ENCODE measurements around the gene ANKS6. TPM values are rescaled to one million over a fixed set of nuclear protein-coding genes. Genes with fewer than 3 reads are reported as not detected.

Gene ANKS6
- total and polyA plus RNA-seq, 2 of the 4 experiments (the other 2 are of a cell fraction): 9.0 to 23.6 TPM

DNA sequence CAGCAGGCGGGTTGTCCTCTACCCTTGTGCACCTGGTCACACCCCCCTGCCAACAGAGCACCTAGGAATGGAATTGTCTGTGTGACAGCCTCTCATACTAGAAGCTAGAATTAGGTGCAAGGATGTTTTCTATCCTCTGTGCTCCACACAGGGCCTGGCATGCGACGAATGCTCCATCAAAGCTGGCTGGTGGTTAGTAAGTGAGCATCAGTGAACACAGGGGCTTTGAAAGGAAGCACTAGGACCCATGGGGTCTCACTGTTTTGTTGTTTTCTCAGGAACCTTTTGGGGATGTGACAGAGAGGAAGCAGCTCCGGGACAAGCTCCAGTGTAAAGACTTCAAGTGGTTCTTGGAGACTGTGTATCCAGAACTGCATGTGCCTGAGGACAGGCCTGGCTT is 43.4 kb upstream of the ANKS6 start:
- ATAC-seq (ENCODE audit: low read depth) (no peak), DNase-seq (no peak)
- no peaks in the 10 kb centered on the region for H3K79me1 ChIP-seq (ENCODE audit: low read depth in 1 of 2, low read length in 2 of 2)
- H3K9ac ChIP-seq (ENCODE audit: low read depth, low read length): no peak overlapping the region
- no peaks in the 10 kb centered on the region for H3K4me1 ChIP-seq (ENCODE audit: control insufficient read depth, insufficient read depth, low read length)
- H4K91ac ChIP-seq (ENCODE audit: insufficient read depth, low read depth, low read length): no peak overlapping the region
- in situ Hi-C loops (cut with MboI; ENCODE audit: low sequenced_read_pairs): no loop called here
- H2BK120ac ChIP-seq (ENCODE audit: low read depth, low read length): no peak overlapping the region
- no peak overlapping the region for H3K56ac ChIP-seq (ENCODE audit: extremely low read depth, insufficient read depth, low read length)
- no peaks in the 10 kb centered on the region for H3K9me3 ChIP-seq (ENCODE audit: control insufficient read depth, insufficient read depth, low read length)
- ChIA-PET POLR2A (ENCODE audit: unreplicated experiment) (no interaction called here), CTCF (no interaction called here)
- H4K5ac ChIP-seq (ENCODE audit: low read depth, low read length): no peak overlapping the region
- no peak overlapping the region for H2AFZ ChIP-seq (replicated peaks; ENCODE audit: low read length, poor library complexity)
- no TSS peak for BruUV-seq (replicated peaks)
- H3K36me3 ChIP-seq (ENCODE audit: control insufficient read depth, insufficient read depth, low read length): no peaks in the 10 kb centered on the region
- WGBS, 2 experiments (ENCODE audit: extremely low coverage in 2 of 2, insufficient read length in 1 of 2): no CpG with 5 or more reads among the region's 4 CpGs
- no peak overlapping the region for H3K27ac ChIP-seq (ENCODE audit: insufficient read depth, low read length)
- no peak overlapping the region for H4K8ac ChIP-seq (ENCODE audit: low read depth in 2 of 2, low read length in 2 of 2)
- no peak overlapping the region for H3K18ac ChIP-seq (ENCODE audit: low read depth, low read length)
- H3K4ac ChIP-seq (ENCODE audit: low read depth, low read length): no peak overlapping the region
- no peak overlapping the region for H2AK5ac ChIP-seq (ENCODE audit: low read depth, low read length)
- no peak overlapping the region for H2AK9ac ChIP-seq (replicated peaks; ENCODE audit: low read depth, low read length, poor library complexity)
- H2BK15ac ChIP-seq (ENCODE audit: low read depth, low read length): no peak overlapping the region
- no peak overlapping the region for H3K23ac ChIP-seq (ENCODE audit: low read depth, low read length)
- TF ChIP-seq, protein P1, sequence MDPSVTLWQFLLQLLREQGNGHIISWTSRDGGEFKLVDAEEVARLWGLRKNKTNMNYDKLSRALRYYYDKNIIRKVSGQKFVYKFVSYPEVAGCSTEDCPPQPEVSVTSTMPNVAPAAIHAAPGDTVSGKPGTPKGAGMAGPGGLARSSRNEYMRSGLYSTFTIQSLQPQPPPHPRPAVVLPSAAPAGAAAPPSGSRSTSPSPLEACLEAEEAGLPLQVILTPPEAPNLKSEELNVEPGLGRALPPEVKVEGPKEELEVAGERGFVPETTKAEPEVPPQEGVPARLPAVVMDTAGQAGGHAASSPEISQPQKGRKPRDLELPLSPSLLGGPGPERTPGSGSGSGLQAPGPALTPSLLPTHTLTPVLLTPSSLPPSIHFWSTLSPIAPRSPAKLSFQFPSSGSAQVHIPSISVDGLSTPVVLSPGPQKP (IDR thresholded peaks at IDR 0.05; ENCODE audit: borderline replicate concordance, low read depth, low read length): no peak
- TF ChIP-seq, protein P2, sequence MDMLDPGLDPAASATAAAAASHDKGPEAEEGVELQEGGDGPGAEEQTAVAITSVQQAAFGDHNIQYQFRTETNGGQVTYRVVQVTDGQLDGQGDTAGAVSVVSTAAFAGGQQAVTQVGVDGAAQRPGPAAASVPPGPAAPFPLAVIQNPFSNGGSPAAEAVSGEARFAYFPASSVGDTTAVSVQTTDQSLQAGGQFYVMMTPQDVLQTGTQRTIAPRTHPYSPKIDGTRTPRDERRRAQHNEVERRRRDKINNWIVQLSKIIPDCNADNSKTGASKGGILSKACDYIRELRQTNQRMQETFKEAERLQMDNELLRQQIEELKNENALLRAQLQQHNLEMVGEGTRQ (IDR thresholded peaks at IDR 0.05; ENCODE audit: low read depth, low read length): no peak
- TF ChIP-seq CHD1 (IDR thresholded peaks at IDR 0.05; ENCODE audit: low read depth, low read length) (no peak), BHLHE40 (IDR thresholded peaks at IDR 0.05; ENCODE audit: low read depth, low read length) (no peak), MXI1 (IDR thresholded peaks at IDR 0.05; ENCODE audit: borderline replicate concordance, low read depth, low read length) (no peak), FOS (IDR thresholded peaks at IDR 0.05; ENCODE audit: low read depth, low read length) (no peak), MAZ (IDR thresholded peaks at IDR 0.05; ENCODE audit: borderline replicate concordance, low read depth, low read length) (no peak), NFE2L2 (IDR thresholded peaks at IDR 0.05; ENCODE audit: low read depth, low read length) (no peak), CEBPB (IDR thresholded peaks at IDR 0.05; ENCODE audit: low read depth, low read length) (no peak), SMC3 (IDR thresholded peaks at IDR 0.05; ENCODE audit: low read depth, low read length) (no peak), POLR2A (IDR thresholded peaks at IDR 0.05; ENCODE audit: low read depth, low read length) (no peak)
- H4K20me1 ChIP-seq (ENCODE audit: insufficient read depth, low read length): no peaks in the 10 kb centered on the region
- H2BK5ac ChIP-seq (ENCODE audit: low read depth, low read length, poor library complexity, severe bottlenecking): no peak overlapping the region
- intact Hi-C loops (cut with micrococcal nuclease): no loop called here
- H3K4me3 ChIP-seq (ENCODE audit: insufficient read depth, low read depth, low read length): no peak overlapping the region
- no peak overlapping the region for H3K4me2 ChIP-seq (ENCODE audit: low read depth, low read length)
- 0 out of 2 replicates have a peak, but pooled peaks cover 3% of the 10 kb centered on the region for H3K9me1 ChIP-seq (ENCODE audit: insufficient read depth, low read length)
- no peak overlapping the region for H2BK20ac ChIP-seq (ENCODE audit: low read depth, low read length)
- no peak overlapping the region for H3K14ac ChIP-seq (replicated peaks; ENCODE audit: low read depth, low read length)
- peaks cover 3% of the 10 kb centered on the region; the same call in 1 of the 2 replicates for H3K27me3 ChIP-seq (ENCODE audit: control insufficient read depth, insufficient read depth, low read length)
- dilution Hi-C loops (cut with HindIII; ENCODE audit: low sequenced_read_pairs, unreplicated experiment): loop anchor here (25.0 kb wide), 1 partner anchor 298 kb away; no protein-coding TSS in a partner anchor

Measured in IMR-90 (cell line).